ENCODE measurements around the gene GTF3C1. TPM values are rescaled to one million over a fixed set of nuclear protein-coding genes. Genes with fewer than 3 reads are reported as not detected.

GTF3C1 gene
- total RNA-seq, 1 experiment from 2014 or later, result 97.5 TPM

GRCh38 chr16:27430512-27430911 lies 119.2 kb downstream of the GTF3C1 start:
- no peak overlapping the region for H3K27ac ChIP-seq (ENCODE audit: low read length)
- intact Hi-C loops (cut with micrococcal nuclease), result no loop called here
- no peaks in the 10 kb centered on the region for H3K27me3 ChIP-seq (ENCODE audit: low read length)
- no peak overlapping the region for H2AFZ ChIP-seq (ENCODE audit: low read length)
- H3K9me3 ChIP-seq (ENCODE audit: low read length), result no peaks in the 10 kb centered on the region
- no peak overlapping the region for H3K4me3 ChIP-seq (ENCODE audit: low read length)
- H3K36me3 ChIP-seq (ENCODE audit: low read depth, low read length), result no peaks in the 10 kb centered on the region
- ATAC-seq, result no peak
- H3F3A ChIP-seq (ENCODE audit: low read length, unreplicated experiment), result no peaks in the 10 kb centered on the region
- H3K9me2 ChIP-seq (replicated peaks; ENCODE audit: low read length), result no peaks in the 10 kb centered on the region
- CTCF ChIA-PET, result no interaction called here
- BruUV-seq (replicated peaks), result no TSS peak
- H3K9ac ChIP-seq (ENCODE audit: low read length), result no peak overlapping the region
- H4K20me1 ChIP-seq (ENCODE audit: low read length), result no peaks in the 10 kb centered on the region
- no peaks in the 10 kb centered on the region for H3K79me2 ChIP-seq (ENCODE audit: low read length)
- POLR2A ChIA-PET (ENCODE audit: unreplicated experiment), result no interaction called here
- no peak overlapping the region for H3K4me2 ChIP-seq (ENCODE audit: low read length)
- DNase-seq, result no peak
- peaks cover 3% of the 10 kb centered on the region; the same call in 1 of the 2 replicates for H3K4me1 ChIP-seq (ENCODE audit: insufficient read depth, low read length)
- no peak for TF ChIP-seq EZH2phosphoT487 (IDR thresholded peaks at IDR 0.05; ENCODE audit: borderline replicate concordance, low read length)

GRCh38 chr16:27429981-27430441 lies 119.7 kb downstream of the GTF3C1 start:
- ATAC-seq, result no peak
- no peak for DNase-seq
- ChIA-PET POLR2A (ENCODE audit: unreplicated experiment) (no interaction called here), CTCF (no interaction called here)
- no peak overlapping the region for H2AFZ ChIP-seq (ENCODE audit: low read length)
- no TSS peak for BruUV-seq (replicated peaks)
- no peak overlapping the region for H3K9ac ChIP-seq (ENCODE audit: low read length)
- H3K9me3 ChIP-seq (ENCODE audit: low read length), result no peaks in the 10 kb centered on the region
- no peaks in the 10 kb centered on the region for H4K20me1 ChIP-seq (ENCODE audit: low read length)
- intact Hi-C loops (cut with micrococcal nuclease), result no loop called here
- H3F3A ChIP-seq (ENCODE audit: low read length, unreplicated experiment), result no peaks in the 10 kb centered on the region
- H3K4me2 ChIP-seq (ENCODE audit: low read length), result no peak overlapping the region
- no peaks in the 10 kb centered on the region for H3K27me3 ChIP-seq (ENCODE audit: low read length)
- TF ChIP-seq CTCF (conservative IDR thresholded peaks at IDR 0.05; ENCODE audit: low read depth, low read length), result no peak
- no peak for TF ChIP-seq EZH2phosphoT487 (IDR thresholded peaks at IDR 0.05; ENCODE audit: borderline replicate concordance, low read length)
- no peaks in the 10 kb centered on the region for H3K36me3 ChIP-seq (ENCODE audit: low read depth, low read length)
- H3K79me2 ChIP-seq (ENCODE audit: low read length), result no peaks in the 10 kb centered on the region
- no peak overlapping the region for H3K27ac ChIP-seq (ENCODE audit: low read length)
- no peaks in the 10 kb centered on the region for H3K9me2 ChIP-seq (replicated peaks; ENCODE audit: low read length)
- no peak overlapping the region for H3K4me3 ChIP-seq (ENCODE audit: low read length)
- peaks cover 3% of the 10 kb centered on the region; the same call in 1 of the 2 replicates for H3K4me1 ChIP-seq (ENCODE audit: insufficient read depth, low read length)

- H3K9me3 ChIP-seq (ENCODE audit: low read length), result no peaks in the 10 kb centered on the region
- H3K9me2 ChIP-seq (replicated peaks; ENCODE audit: low read length), result no peaks in the 10 kb centered on the region
- H3K27me3 ChIP-seq (ENCODE audit: low read length), result no peaks in the 10 kb centered on the region
- POLR2A ChIA-PET (ENCODE audit: unreplicated experiment), result no interaction called here
- CTCF ChIA-PET, result no interaction called here
- no peaks in the 10 kb centered on the region for H4K20me1 ChIP-seq (ENCODE audit: low read length)
- H3K79me2 ChIP-seq (ENCODE audit: low read length), result no peaks in the 10 kb centered on the region
- no peak overlapping the region for H3K27ac ChIP-seq (ENCODE audit: low read length)
- DNase-seq (no peak), ATAC-seq (no peak)
- no TSS peak for BruUV-seq (replicated peaks)
- TF ChIP-seq EZH2 (IDR thresholded peaks at IDR 0.05; ENCODE audit: low read length, unreplicated experiment) (no peak), EZH2phosphoT487 (IDR thresholded peaks at IDR 0.05; ENCODE audit: borderline replicate concordance, low read length) (no peak), CTCF (conservative IDR thresholded peaks at IDR 0.05; ENCODE audit: low read depth, low read length) (no peak)
- H2AFZ ChIP-seq (ENCODE audit: low read length), result no peak overlapping the region
- H3K9ac ChIP-seq (ENCODE audit: low read length), result no peak overlapping the region
- no peak overlapping the region for H3K4me2 ChIP-seq (ENCODE audit: low read length)
- no peaks in the 10 kb centered on the region for H3F3A ChIP-seq (ENCODE audit: low read length, unreplicated experiment)
- intact Hi-C loops (cut with micrococcal nuclease), result no loop called here
- H3K36me3 ChIP-seq (ENCODE audit: low read depth, low read length), result no peaks in the 10 kb centered on the region
- peaks cover 3% of the 10 kb centered on the region; the same call in 1 of the 2 replicates for H3K4me1 ChIP-seq (ENCODE audit: insufficient read depth, low read length)
- no peak overlapping the region for H3K4me3 ChIP-seq (ENCODE audit: low read length)
These were observed 120.3 kb downstream of the GTF3C1 start for GRCh38 chr16:27429330-27429871.
